Measurements from ENCODE around the gene BIRC6. TPM values are rescaled to one million over a fixed set of nuclear protein-coding genes. Genes with fewer than 3 reads are reported as not detected.

The BIRC6 gene
- total RNA-seq, 1 experiment from 2014 or later: 69.6 TPM

DNA sequence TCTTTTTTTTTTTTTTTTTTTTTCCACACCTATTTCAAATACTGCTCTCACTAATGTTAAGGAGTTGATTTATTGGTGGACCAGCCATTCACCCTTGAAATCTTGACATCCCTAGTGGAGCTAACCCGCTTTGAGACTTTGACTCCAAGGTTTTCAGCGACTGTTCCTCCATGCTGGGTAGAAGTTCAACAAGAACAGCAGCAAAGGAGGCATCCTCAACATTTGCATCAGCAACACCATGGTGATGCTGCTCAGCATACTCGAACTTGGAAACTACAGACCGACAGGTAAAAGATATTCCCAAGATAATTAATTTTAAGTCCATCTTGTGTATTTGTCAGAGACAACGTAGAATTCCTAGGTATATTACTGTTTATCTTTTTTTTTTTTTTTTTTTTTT lies 74.0 kb downstream of the BIRC6 start:
- peaks cover 55% of the 10 kb centered on the region for H3K36me3 Mint-ChIP-seq (ENCODE audit: insufficient read depth, unreplicated experiment)
- no peaks in the 10 kb centered on the region for H3K27me3 Mint-ChIP-seq (ENCODE audit: insufficient read depth, unreplicated experiment)
- H3K4me1 Mint-ChIP-seq (ENCODE audit: insufficient read depth, unreplicated experiment): peaks cover 15% of the 10 kb centered on the region
- TF ChIP-seq, protein P1, sequence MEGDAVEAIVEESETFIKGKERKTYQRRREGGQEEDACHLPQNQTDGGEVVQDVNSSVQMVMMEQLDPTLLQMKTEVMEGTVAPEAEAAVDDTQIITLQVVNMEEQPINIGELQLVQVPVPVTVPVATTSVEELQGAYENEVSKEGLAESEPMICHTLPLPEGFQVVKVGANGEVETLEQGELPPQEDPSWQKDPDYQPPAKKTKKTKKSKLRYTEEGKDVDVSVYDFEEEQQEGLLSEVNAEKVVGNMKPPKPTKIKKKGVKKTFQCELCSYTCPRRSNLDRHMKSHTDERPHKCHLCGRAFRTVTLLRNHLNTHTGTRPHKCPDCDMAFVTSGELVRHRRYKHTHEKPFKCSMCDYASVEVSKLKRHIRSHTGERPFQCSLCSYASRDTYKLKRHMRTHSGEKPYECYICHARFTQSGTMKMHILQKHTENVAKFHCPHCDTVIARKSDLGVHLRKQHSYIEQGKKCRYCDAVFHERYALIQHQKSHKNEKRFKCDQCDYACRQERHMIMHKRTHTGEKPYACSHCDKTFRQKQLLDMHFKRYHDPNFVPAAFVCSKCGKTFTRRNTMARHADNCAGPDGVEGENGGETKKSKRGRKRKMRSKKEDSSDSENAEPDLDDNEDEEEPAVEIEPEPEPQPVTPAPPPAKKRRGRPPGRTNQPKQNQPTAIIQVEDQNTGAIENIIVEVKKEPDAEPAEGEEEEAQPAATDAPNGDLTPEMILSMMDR (IDR thresholded peaks at IDR 0.05; ENCODE audit: unreplicated experiment): no peak
- DNase-seq (ENCODE audit: unreplicated experiment): no peak
- no peak overlapping the region for H3K27ac Mint-ChIP-seq (ENCODE audit: low read depth, unreplicated experiment)
- BruUV-seq (replicated peaks): no TSS peak
- peaks cover 8% of the 10 kb centered on the region for H3K9me3 Mint-ChIP-seq (ENCODE audit: unreplicated experiment)
- ChIA-PET CTCF (no interaction called here), POLR2A (no interaction called here)
- intact Hi-C loops (cut with micrococcal nuclease): no loop called here
- no peak overlapping the region for H3K4me3 Mint-ChIP-seq (ENCODE audit: unreplicated experiment)

DNA sequence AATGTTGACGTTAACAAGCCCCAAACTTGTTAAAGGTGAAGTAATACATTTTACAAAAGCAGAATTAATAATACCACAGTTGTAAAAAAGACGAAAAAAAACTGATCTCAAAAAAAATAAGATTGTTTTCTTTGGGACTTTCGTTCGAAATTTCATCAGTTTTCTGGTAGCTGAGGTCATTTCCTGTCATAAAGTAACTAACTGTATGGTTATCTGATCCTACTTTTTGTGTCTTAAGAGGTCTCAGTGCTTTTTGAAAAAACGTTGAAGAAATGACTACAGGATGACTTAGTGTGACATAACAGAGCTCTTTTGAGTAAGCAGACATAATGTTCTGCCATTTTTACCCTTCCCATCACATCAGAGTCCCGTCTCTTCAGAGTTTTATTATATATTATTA lies 79.3 kb downstream of the BIRC6 start:
- DNase-seq (ENCODE audit: unreplicated experiment): no peak
- no TSS peak for BruUV-seq (replicated peaks)
- H3K9me3 Mint-ChIP-seq (ENCODE audit: unreplicated experiment): peaks cover 8% of the 10 kb centered on the region
- H3K4me1 Mint-ChIP-seq (ENCODE audit: insufficient read depth, unreplicated experiment): peaks cover 6% of the 10 kb centered on the region
- no peak overlapping the region for H3K4me3 Mint-ChIP-seq (ENCODE audit: unreplicated experiment)
- CTCF ChIA-PET: no interaction called here
- H3K36me3 Mint-ChIP-seq (ENCODE audit: insufficient read depth, unreplicated experiment): peaks cover 73% of the 10 kb centered on the region
- no peak overlapping the region for H3K27ac Mint-ChIP-seq (ENCODE audit: low read depth, unreplicated experiment)
- no peaks in the 10 kb centered on the region for H3K27me3 Mint-ChIP-seq (ENCODE audit: insufficient read depth, unreplicated experiment)
- POLR2A ChIA-PET: interaction anchor here (1.3 kb wide), 1 partner anchor 201 kb away, joined by 6 read pairs; no protein-coding TSS in a partner anchor
- TF ChIP-seq, protein P1 (IDR thresholded peaks at IDR 0.05; ENCODE audit: unreplicated experiment): no peak
- intact Hi-C loops (cut with micrococcal nuclease): no loop called here

GRCh38 chr2:32442020-32442467 lies 85.2 kb downstream of the BIRC6 start:
- no peaks in the 10 kb centered on the region for H3K9me3 Mint-ChIP-seq (ENCODE audit: unreplicated experiment)

DNA sequence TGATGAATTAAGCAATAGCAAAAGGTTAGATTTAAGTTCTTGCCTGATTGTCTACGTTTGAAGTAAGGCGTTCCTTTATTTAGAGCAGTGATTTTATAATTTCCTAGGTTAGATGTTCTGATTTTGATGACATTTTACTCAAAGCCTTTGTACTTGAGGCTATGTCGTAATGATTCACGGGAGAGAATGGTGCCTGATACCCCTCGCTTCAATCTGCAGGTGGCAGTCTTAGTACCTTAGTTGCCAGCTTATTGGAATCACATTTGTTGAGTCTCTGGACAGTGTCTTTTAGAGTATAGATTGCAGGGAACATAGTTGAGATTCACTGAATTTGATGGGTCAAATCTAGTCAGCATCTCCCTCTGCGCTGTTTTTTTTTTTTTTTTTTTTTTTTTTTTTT lies 89.5 kb downstream of the BIRC6 start:
- ChIA-PET POLR2A (no interaction called here), CTCF (interaction anchor here (1.2 kb wide), 1 partner anchor 8 kb away, joined by 4 read pairs; no protein-coding TSS in a partner anchor)
- no peaks in the 10 kb centered on the region for H3K9me3 Mint-ChIP-seq (ENCODE audit: unreplicated experiment)
- TF ChIP-seq, protein P1 (IDR thresholded peaks at IDR 0.05; ENCODE audit: unreplicated experiment): no peak
- no peak overlapping the region for H3K27ac Mint-ChIP-seq (ENCODE audit: low read depth, unreplicated experiment)
- intact Hi-C loops (cut with micrococcal nuclease): no loop called here
- peaks cover 68% of the 10 kb centered on the region for H3K36me3 Mint-ChIP-seq (ENCODE audit: insufficient read depth, unreplicated experiment)
- no TSS peak for BruUV-seq (replicated peaks)
- DNase-seq (ENCODE audit: unreplicated experiment): no peak
- no peak overlapping the region for H3K4me3 Mint-ChIP-seq (ENCODE audit: unreplicated experiment)
- no peaks in the 10 kb centered on the region for H3K27me3 Mint-ChIP-seq (ENCODE audit: insufficient read depth, unreplicated experiment)
- H3K4me1 Mint-ChIP-seq (ENCODE audit: insufficient read depth, unreplicated experiment): no peaks in the 10 kb centered on the region

More at GRCh38 chr2:32442020-32442467, 85.2 kb downstream of the BIRC6 start:
- TF ChIP-seq, protein P1 (IDR thresholded peaks at IDR 0.05; ENCODE audit: unreplicated experiment): no peak
- Mint-ChIP-seq H3K4me1 (ENCODE audit: insufficient read depth, unreplicated experiment) (no peaks in the 10 kb centered on the region), H3K4me3 (ENCODE audit: unreplicated experiment) (no peak overlapping the region), H3K27ac (ENCODE audit: low read depth, unreplicated experiment) (no peak overlapping the region), H3K36me3 (ENCODE audit: insufficient read depth, unreplicated experiment) (peaks cover 79% of the 10 kb centered on the region), H3K27me3 (ENCODE audit: insufficient read depth, unreplicated experiment) (no peaks in the 10 kb centered on the region)
- no peak for DNase-seq (ENCODE audit: unreplicated experiment)
- no TSS peak for BruUV-seq (replicated peaks)
- intact Hi-C loops (cut with micrococcal nuclease): no loop called here
- POLR2A ChIA-PET: interaction anchor here (1.0 to 1.4 kb wide), 4 partner anchors 13 to 24 kb away, joined by 3 to 4 read pairs (median 3); no protein-coding TSS in a partner anchor
- CTCF ChIA-PET: interaction anchor here (1.4 kb wide), 1 partner anchor 13 kb away, joined by 5 read pairs; no protein-coding TSS in a partner anchor

Measured in MCF 10A (cell line).